GM10248 (cell line): ENCODE results near the gene ATG2B.

Source experiments
- CTCF ChIA-PET: fragments of 300-600 bp; sonication (Branson Sonifier 250); formaldehyde crosslinking; extraction: SDS; loops from one replicate; lab custom pipeline; 2021; ENCODE audit warnings: antibody characterized with exemption; lab: Yijun Ruan, JAX
- POLR2A ChIA-PET: fragments of 350-650 bp; sonication (Branson Sonifier 250); formaldehyde crosslinking; extraction: SDS; loops from one replicate; lab custom pipeline; 2020; ENCODE audit warnings: antibody characterized with exemption; lab: Yijun Ruan, JAX
- DNase-seq: peaks from one replicate; pipeline ENCODE4 v3.0.0; 2012; ENCODE audit errors: extremely low spot score
- CTCF ChIP-seq: IDR thresholded peaks from 2 replicates; pipeline ENCODE4 v1.5.1; 2012; ENCODE audit warnings: mild to moderate bottlenecking, low read depth; ENCODE audit errors: extremely low read depth, missing control alignments, control extremely low read depth

ATG2B gene

GRCh38 chr14:96320605-96321004 is 42.5 kb downstream of the ATG2B start:
- no peak for DNase-seq
- POLR2A ChIA-PET = no interaction called here
- CTCF ChIA-PET = no interaction called here
- no peak for TF ChIP-seq CTCF

GRCh38 chr14:96318836-96319235 is 44.3 kb downstream of the ATG2B start:
- TF ChIP-seq CTCF = no peak
- CTCF ChIA-PET = interaction anchor here (1.5 kb wide), 1 partner anchor 8 kb away, joined by 4 read pairs; no protein-coding TSS in a partner anchor
- DNase-seq = no peak
- POLR2A ChIA-PET = no interaction called here

- POLR2A ChIA-PET = no interaction called here
- DNase-seq = no peak
- no peak for TF ChIP-seq CTCF
- CTCF ChIA-PET = interaction anchor here (1.1 to 1.9 kb wide), 3 partner anchors 12 to 40 kb away, joined by 3 to 5 read pairs (median 4); no protein-coding TSS in a partner anchor
Measured at GRCh38 chr14:96316087-96316486, 47.1 kb downstream of the ATG2B start.

- POLR2A ChIA-PET = no interaction called here
- no peak for DNase-seq
- CTCF ChIA-PET = no interaction called here
- TF ChIP-seq CTCF = no peak
Measured at GRCh38 chr14:96310906-96311305, 52.2 kb downstream of the ATG2B start.

- POLR2A ChIA-PET = no interaction called here
- CTCF ChIA-PET = interaction anchor here (1.4 kb wide), 1 partner anchor 12 kb away, joined by 3 read pairs; no protein-coding TSS in a partner anchor
- no peak for TF ChIP-seq CTCF
- no peak for DNase-seq
Measured at GRCh38 chr14:96309896-96310330, 53.2 kb downstream of the ATG2B start.

- DNase-seq = no peak
- ChIA-PET CTCF (interaction anchor here (1.4 to 1.6 kb wide), 3 partner anchors 12 to 19 kb away, joined by 3 read pairs; no protein-coding TSS in a partner anchor), POLR2A (no interaction called here)
- no peak for TF ChIP-seq CTCF
Measured at GRCh38 chr14:96309133-96309895, 53.8 kb downstream of the ATG2B start.
